Superior temporal gyrus (tissue), 1 donor: ENCODE measurements around the gene YEATS2.
A peak's percentile ranks its signal among the peaks of the same experiment; 100 is the strongest.
"Not testable (repeated sequence)": the region's sequence is repeated elsewhere in the genome, so short reads cannot be mapped to it uniquely, and the experiment has no call there.

Experiments
- DNase-seq: peaks from one replicate; pipeline ENCODE4 v3.0.0-alpha.2; 2016; ENCODE audit errors: extremely low spot score

Gene YEATS2

GRCh38 chr3:183697610-183698317 lies at the start of gene YEATS2:
Gene YEATS2 (plus strand): TSS chr3:183697797. CDS start chr3:183715163, 17,366 bp downstream.
- DNase-seq, result peak; percentile 60

- no peak for DNase-seq
These were observed 47.0 kb upstream of the YEATS2 start for GRCh38 chr3:183650554-183650953.

DNA sequence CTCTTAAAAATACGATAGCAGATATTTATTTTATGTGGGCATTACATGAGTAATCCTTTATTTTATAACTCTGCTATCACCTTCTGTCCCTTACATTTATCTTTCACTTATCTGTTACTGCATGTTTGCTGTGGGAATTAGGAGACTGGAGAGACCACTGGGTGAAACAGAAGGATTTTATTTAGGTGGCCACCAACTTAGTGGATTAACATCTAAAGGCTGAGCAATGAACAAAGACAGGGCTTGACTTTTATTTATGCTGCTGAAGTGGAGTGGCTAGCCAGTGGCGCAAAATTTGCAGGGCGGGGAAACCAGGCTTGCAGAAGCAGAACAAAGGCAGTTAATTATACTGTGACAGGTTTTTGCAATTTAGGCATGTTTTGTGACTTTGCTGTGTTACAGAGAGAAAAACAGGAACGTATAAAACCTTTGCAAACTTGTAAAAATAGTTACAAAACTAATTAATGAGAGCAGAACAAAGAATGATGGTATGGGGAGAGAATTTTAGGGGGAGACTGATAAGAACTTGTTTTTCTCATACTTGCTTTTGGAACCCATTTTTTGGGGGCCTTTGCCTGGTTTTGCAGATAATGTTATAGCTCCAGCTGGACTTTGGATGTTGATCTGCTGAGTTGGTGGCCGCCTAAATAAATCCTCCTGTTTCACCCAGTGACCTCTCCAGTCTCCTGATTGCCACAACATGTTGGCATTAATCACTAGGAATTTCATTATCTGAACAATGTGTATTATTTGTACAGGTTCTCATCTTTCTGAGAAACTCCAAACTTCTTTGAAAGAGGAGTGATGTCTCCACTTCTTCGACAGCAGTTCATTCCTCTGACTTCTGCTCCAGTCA lies 44.2 kb upstream of the YEATS2 start:
- DNase-seq, result no peak

DNA sequence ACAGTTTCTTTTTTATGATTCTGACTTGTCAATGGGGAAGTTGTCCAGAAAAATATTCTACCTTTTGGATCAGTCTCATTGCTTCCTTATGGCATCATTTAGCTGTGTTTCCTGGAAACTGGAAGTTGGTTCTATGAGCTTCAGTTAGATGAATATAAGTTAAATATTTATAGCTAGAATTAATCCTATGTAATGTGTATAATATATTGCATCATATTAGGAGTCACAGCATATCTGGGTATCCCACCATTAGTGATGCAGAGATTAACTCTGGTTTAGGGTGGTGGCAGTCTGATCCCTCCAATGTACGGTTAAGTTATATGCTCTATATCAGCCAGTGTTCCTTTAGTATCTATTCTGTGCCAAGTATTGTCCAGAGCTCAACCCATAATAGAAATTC lies 42.9 kb upstream of the YEATS2 start:
- no peak for DNase-seq

DNA sequence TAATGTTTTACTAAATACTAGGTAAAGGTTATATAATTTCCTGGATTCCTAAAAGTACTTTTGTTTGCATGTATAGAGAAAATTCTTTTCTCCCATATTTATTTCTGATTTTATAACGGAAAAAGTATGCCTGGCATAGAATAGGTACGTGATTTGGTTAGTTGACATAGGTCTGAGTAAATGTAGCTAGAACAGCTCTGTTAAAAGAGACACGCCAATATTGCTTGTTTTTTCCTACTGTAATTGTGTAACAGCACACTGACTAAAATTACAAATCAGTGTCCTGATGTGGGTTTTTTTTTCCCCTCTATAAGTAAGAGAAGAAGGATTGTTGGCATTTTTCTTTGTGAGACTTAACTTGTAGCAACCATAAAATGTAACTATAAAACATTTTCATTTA lies 35.5 kb upstream of the YEATS2 start:
- no peak for DNase-seq

DNA sequence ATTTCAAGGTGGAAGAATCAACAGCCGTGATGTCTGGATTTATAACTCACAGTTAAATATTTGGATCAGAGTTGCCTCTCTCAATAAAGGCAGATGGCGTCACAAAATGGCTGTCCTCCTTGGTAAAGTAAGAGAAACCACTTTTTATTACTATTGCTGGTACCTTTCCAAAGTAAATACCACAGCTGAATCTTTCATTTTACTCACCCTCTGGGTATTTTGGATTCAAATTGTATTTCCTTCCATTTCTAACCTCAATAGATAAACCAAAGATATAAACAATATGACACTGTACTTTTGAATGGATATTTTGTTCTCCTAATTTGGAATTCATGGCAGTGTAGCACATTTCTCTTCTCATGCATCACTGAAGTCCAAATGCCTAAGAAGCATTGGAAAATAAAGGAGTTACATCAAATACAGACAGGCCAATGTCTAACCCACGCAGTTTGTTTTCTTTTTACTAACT lies 32.6 kb upstream of the YEATS2 start:
- DNase-seq, result no peak

GRCh38 chr3:183680061-183680460 lies 17.5 kb upstream of the YEATS2 start:
- no peak for DNase-seq

GRCh38 chr3:183687705-183688104 lies 9.9 kb upstream of the YEATS2 start:
- DNase-seq, result no peak

DNA sequence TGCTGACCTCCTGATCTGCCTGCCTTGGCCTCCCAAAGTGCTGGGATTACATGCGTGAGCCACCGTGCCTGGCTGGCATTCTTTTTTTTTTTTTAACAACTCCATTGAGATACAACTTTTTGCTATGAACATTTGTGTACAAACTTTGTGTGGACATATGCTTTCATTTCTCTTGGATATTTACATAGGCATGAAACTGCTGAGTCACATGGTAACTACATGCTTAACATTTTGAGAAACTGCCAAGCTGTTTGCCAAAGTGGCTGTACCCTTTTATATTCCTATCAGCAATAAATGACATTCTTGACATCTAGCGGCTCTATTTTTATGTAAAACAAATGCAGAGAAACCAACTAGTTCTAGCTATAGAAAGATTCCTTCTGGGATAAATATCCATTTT lies 8.7 kb upstream of the YEATS2 start:
- DNase-seq, result no peak

- not testable (repeated sequence) for DNase-seq
These were observed 8.0 kb upstream of the YEATS2 start for GRCh38 chr3:183689621-183690020.

DNA sequence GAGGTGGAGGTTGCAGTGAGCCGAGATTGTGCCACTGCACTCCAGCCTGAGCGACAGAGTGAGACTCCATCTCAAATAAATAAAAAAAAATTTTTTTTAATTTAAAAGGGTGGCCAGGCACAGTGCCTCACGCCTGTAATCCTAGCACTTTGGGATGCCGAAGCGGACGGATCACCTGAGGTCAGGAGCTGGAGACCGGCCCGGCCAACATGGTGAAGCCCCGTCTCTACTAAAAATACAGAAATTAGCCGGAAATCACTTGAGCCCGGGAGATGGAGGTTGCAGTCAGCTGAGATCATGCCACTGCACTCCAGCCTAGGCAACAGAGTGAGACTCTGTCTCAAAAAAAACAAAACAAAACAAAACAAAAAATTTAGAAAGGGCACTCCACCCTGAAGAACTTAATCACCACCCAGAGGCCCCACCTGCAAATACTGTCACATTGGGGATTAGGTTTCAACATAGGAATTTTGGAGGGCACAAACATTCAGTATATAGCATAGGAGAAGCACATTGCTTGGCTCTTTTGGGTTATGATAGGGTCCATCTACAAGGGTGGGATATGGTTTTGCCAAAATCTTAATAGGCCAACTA lies 7.1 kb upstream of the YEATS2 start:
- DNase-seq, result no peak

GRCh38 chr3:183692436-183692835 lies 5.2 kb upstream of the YEATS2 start:
- DNase-seq, result no peak

DNA sequence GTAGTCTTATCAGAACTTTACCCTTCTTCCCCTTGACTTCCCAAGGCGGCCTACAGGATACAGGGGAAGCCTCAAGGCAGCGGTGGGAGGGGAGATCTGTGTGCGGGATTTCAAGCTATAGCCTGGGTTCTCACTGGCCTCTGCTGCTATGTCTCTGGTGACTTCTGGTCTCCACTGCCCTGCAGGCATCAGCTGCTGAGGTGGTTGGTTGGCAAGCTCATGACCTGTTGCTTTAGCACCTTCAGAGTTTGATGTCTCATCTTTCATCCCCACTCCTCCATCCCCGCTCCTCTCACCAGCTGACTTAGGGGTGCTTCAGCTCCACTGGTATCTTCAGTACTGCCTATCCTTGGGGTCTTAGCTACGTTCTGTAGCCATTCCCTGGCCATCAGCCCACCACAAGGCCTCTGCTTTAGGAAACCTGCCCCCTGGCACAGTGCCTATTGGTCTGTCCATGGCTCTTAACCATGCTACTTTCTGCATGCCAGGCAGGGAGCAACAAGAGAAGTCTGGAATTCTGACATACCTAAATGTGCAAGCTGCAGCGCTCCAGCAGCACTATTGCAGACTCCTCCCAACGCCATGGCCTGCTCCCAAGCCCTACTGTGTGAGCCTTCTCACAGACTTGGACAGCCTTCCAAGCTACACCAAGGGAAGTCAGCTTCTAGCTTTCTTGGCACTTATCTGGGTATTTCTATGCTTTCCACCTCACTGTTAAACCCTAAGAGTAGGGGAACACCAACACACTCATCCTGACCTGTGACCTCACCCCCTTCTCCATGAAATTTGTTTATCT lies 1.8 kb upstream of the YEATS2 start:
- no peak for DNase-seq

DNA sequence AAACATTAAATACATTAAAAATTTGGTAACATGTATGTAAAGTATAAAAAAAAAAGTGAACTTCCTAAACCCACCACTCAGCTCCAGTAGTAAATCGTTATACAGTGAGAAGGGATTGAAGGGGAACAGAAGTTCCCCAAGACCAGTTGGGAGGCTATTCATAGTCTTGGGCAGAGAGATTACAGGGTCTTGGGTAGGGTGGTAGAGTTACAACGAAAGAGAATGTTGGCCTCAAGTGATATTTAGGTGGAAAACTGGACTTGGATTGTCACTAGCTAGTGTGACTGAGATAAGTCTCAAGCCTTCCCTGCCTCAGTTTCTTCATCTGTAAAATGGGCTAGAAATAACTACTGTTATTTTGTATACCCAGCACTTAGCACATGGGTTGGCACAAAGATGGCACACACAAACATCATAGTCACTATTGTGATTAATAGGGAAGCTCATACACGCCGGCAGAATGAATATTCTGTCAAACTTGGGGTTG lies 431 bp upstream of the YEATS2 start:
- DNase-seq, result no peak

GRCh38 chr3:183698318-183698751 lies 738 bp downstream of the YEATS2 start:
- DNase-seq, result peak; percentile 74

DNA sequence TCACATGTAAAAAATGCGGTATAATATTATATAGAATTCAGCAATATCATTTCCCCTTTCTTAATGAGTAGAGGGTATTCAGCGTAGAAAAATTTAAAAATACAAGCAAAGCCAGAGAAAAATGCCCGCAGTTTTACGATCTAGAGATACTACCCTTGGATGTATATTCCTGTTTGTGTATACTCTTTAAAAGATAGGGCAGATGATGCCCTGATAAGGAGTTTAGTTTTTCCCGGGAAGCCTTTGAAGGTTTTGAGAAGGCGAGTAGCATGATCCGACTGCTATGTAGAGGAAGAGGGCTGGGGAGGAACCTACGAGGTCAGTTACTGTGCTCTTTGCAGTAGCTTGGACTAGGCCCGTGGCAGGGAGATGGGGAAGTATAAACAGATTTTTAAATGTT lies 1.2 kb downstream of the YEATS2 start:
- peak; percentile 74 for DNase-seq

- DNase-seq, result peak; percentile 48
These were observed 1.8 kb downstream of the YEATS2 start for GRCh38 chr3:183699238-183699947.

DNA sequence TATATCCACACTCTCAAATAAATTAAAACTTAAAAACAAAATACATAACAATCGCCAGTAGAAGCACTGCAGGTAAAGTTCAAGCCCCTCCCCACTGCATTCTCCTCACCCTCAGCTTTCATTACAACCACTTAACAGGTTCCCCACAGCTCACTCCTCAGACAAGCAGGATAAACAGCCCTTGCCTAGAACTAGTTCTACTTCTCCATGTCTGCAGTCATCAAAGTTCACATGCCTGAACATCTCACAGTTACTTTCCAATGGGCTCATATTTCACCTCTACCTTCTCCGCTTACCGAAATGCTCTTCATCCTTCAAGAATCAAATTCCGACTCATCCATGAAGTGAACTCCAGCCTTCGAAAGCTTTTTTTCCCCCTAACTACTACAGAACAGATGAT lies 4.1 kb downstream of the YEATS2 start:
- DNase-seq, result no peak

- DNase-seq, result not testable (repeated sequence)
These were observed 6.3 kb downstream of the YEATS2 start for GRCh38 chr3:183703892-183704291.

DNA sequence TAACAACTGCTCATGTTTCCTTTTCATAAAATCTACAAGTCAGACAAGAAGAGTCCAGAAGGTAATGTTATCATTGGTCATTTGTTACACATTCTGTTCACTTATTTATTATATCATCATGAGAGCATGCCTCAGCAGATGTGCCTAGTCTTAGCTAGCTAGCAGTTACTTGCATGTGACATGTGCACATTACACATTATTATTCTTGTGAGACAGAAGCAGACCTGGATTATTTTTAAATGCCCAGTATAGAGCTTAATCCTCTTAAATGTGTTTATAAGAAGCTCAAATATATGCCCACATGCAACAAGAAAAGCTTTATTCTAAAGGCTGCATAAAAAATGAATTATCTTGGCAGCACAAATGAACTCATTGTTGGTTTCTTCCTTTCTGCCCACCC lies 12.6 kb downstream of the YEATS2 start:
- peak; percentile 50 for DNase-seq

DNA sequence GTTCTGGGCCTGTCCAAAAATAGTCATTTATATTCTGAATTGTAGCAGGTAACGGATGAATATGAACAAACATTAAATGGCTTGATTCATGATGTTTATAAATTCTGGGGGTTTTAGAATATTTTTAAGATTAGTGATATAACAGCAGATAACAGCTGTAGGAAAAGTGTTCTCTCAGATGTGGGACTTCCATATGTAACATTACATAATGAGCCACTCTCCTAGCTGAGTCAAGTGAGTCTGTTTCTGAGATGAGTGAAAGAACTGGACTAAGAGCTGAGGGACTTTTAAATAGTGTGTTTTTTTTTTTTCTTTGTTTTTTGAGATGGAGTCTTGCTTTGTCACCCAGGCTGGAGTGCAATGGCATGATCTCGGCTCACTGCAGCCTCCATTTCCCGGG lies 13.9 kb downstream of the YEATS2 start:
- peak; percentile 48 for DNase-seq
